ENCODE results near the gene THOC1.

The THOC1 gene

DNA sequence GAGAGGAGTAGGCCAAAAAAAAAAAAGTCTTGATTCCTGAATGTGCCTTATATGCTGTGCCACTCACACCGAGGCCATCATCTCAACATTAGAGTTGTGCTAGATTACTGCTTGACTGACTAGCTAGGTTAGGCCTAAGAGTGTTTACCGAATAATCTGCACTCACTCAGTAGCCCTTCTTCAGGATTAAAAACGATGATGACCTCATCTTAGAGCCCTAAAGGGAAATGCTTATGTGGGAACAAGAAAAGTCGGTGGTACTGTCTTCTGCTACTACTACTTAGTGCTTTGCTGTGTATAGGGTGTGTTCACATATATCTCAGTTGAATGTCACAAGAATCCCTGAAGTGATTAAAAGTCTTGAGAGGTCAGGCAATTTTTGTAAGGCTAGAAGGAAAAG is 54.3 kb downstream of the THOC1 start:
- no peak for DNase-seq

- DNase-seq = no peak
Measured at GRCh38 chr18:212780-213179, 55.1 kb downstream of the THOC1 start.

DNA sequence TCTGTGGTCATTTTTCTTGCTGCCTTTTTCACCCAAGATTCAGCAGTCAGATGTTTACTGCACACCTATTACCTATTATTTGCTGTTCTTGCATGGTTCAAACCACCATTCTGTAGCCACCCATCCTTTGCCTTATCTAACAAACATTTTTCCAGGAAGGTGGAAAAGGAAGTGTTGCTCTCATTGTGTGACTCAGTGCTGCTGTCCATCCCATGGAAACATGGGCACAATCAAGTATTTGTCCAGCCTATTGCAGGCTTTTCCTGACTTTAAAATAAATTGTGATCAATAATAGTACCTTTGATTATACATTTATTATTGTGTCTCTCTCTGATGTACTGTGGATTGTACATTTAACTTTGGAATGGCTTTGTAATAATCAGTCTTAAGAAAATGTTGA is 56.3 kb downstream of the THOC1 start:
- no peak for DNase-seq

DNA sequence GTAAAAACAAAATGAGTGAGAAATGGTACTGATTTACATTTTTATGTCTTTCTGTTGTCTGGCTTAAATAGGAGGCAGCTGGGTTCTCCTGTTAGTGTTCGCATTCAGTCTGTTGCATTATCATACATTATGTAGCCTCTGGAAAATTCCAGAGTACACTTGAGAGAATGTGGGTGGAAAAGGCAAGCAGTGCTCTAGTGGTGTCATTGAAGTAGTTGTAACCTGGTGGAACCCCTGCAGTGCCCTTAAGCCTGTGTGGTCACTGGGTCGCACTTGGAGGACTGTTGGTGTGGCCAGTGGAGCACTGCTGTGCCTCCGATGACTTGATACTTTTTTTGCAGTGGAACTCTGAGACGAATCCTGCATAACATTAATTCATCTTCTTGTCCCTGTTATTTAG is 57.1 kb downstream of the THOC1 start:
- DNase-seq = no peak

DNA sequence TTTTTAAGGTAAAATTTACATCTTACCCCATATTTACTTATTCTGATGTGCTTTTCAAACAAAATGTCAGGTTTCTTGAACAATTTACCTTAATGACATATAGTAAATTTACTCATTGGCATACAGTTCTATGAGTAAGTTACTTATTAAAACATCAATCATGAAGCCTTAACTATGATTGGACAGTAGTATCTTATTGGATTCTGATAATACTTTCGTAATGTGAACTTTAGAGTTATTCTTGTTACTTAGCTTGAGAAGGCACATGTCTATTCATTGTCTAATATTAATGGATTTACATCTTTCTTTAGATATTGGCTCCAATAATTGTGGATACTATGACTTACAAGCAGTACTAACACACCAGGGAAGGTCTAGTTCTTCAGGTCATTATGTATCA is 57.8 kb downstream of the THOC1 start:
- no peak for DNase-seq

DNA sequence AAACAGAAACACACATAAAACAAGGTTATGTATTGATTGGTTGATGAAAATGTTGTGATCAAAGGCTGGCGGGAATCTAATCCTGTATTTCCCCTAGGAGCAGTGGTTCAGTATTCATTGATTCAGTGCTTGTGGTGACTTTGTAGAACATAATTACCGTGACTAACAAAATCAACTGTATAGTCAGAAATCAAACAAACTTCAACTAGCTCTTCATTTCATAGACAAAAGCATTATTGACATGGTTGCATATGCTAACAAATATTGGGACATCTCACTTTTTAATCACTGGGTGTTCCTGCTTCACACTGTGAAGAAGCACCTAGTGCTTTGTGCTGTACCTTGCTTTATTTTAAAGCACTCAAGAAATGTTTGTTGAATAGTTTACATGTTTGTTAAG is 68.1 kb downstream of the THOC1 start:
- no peak for DNase-seq

GRCh38 chr18:199214-199613 is 68.6 kb downstream of the THOC1 start:
- no peak for DNase-seq

DNA sequence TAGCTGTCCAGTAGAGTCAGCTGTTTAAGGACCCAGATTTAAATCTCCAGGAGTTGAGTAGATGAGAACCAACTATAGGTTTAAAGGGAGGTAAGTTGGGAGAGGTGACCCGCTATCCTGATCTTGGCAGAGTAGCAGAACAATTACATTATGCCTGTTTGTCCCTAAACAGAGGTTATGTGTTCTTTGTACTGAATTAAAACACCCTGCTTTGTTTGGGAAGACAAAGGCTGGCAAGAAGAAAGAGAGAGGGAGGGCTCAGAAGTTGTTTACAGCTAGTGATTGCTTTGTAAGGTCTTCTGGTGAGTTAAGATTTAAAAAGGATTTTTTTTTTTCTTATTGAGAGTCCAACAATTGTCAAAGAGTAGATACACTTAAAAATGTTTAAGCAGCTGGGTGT is 72.2 kb downstream of the THOC1 start:
- no peak for DNase-seq

DNA sequence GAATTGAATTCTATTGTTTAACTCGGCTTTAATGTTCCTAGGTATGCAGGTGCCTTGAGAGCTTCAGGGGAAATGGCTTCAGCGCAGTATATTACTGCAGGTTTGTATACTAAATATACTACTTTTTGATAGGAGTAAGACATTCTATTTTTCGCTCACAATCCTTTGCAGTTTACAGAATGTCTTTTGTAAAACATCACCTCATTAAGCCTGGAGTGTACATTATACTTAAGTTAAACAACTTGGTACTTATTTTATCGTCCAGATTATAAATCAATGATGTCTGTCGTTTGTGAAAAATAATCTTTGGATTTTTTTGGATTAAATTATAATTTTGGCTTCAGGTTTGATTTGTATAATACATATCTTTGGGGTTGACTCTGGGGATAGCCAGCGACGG is 75.0 kb downstream of the THOC1 start:
- no peak for DNase-seq

DNA sequence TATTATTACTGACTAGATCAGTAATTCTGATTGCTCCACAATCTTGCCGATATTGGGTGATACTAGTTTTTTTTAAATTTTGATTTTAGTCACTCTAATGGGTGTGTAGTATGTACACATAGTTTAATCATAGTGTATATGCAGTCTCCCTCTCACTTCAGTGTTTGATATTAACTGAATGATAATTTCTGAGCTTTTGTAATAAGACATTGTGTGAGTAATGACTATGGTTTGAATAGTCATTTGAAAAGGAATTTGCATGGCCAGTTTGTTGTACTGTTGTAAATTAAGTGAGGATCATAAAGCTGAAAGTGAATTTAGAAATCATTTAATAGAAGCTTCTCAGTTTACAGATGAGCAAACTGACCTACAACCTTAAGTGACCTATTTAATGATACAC is 76.1 kb downstream of the THOC1 start:
- no peak for DNase-seq

- DNase-seq = no peak
Measured at GRCh38 chr18:189254-189653, 78.6 kb downstream of the THOC1 start.

GRCh38 chr18:183769-184168 is 84.1 kb downstream of the THOC1 start:
- DNase-seq = no peak

DNA sequence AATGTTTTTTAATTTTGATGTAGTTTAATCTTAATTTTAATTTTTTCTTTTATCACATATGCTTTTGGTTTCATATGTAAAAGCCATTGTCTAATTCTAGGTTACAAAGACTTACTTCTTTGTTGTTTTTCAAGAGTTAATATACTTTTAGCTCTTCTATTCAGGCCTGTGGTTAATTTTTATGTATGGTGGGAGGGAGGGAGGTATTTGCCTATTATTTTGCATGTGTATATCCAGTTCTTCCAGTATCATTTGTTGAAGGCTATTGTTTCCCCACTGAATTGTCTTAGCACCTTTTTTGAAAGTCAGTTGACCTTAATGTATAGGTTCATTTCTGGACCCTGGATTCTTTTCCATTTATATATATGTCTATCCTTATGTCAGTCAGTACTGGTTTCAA is 86.1 kb downstream of the THOC1 start:
- DNase-seq = no peak

GRCh38 chr18:179499-179898 is 88.3 kb downstream of the THOC1 start:
- no peak for DNase-seq

DNA sequence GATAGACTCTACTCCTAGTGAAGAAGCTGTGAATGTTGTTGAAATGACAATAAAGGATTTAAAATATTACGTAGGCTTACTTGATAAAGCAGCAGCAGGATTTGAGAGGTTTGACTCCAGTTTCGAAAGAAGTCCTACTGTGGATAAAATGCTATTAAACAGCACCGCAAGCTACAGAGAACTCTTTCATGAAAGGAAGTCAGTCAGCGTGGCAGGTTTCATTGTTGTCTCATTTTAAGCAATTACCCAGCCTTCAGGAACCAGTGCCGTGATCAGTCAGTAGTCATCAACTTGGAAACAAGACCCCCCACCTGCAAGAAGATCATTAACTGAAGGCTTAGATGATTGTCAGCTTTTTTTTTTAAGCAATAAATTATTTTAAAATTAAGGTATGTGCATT is 95.5 kb downstream of the THOC1 start:
- DNase-seq = no peak

All from CD4-positive, alpha-beta T cell treated with Interleukin-1 beta for 1 hour (primary cell).